ENCODE measurements around the gene CFAP20DC. TPM values are rescaled to one million over a fixed set of nuclear protein-coding genes. Genes with fewer than 3 reads are reported as not detected.

The CFAP20DC gene
- total and polyA plus RNA-seq, 10 of the 15 experiments (the other 5 are each of a cell fraction or from before 2014, with no cell fraction given) = 0.53 to 11.6 (median 2.0) TPM

DNA sequence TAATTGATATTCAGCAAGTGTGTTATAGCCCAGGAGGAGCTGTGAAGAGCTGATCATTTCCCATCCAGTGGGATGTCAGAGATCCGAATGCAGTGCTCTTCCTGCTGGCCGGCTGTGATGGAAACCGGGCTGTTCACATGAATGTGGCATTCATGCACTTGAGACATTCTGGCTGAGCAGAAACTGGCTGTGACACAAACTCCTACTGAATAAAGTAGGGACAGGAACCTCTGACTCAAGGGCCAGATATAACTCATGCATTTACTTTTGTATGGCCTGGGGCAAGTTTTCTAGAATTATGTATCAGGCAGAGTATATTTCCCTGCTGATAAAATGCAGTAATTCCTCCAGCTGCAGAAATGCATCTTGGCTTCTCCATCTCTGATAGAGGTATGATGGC lies 299.9 kb downstream of the CFAP20DC start:
- SMC1A ChIA-PET (ENCODE audit: uncharacterized antibody, unreplicated experiment) = interaction anchor here (0.6 kb wide), 1 partner anchor 45 kb away, joined by 3 read pairs; no protein-coding TSS in a partner anchor
- intact Hi-C loops (cut with micrococcal nuclease; ENCODE audit: unreplicated experiment) = no loop called here
- CTCF ChIA-PET = interaction anchor here (0.6 kb wide), 1 partner anchor 1454 kb away, joined by 4 read pairs; no protein-coding TSS in a partner anchor
- H3K27me3 ChIP-seq (replicated peaks in 1 of 2; ENCODE audit: control insufficient read depth in 2 of 2, insufficient read depth in 2 of 2, low read length in 1 of 2) = no peaks in the 10 kb centered on the region
- H3K4me1 ChIP-seq (ENCODE audit: control insufficient read depth, insufficient read depth, low read length) = no peaks in the 10 kb centered on the region
- FAIRE-seq (no peak), DNase-seq (ENCODE audit: low read depth, low spot score) (no peak), ATAC-seq (no peak)
- no peaks in the 10 kb centered on the region for H4K20me1 ChIP-seq (ENCODE audit: control insufficient read depth, insufficient read depth)
- no peaks in the 10 kb centered on the region for H3K79me2 ChIP-seq (ENCODE audit: control insufficient read depth, insufficient read depth, low read length)
- H3K9me3 ChIP-seq (replicated peaks; ENCODE audit: control insufficient read depth, insufficient read depth, low read length) = no peaks in the 10 kb centered on the region
- RAD21 ChIA-PET (ENCODE audit: unreplicated experiment) = no interaction called here
- TF ChIP-seq MEF2B (IDR thresholded peaks at IDR 0.05; ENCODE audit: partially characterized antibody, poor library complexity, severe bottlenecking) (no peak), NRF1 (conservative IDR thresholded peaks at IDR 0.05; ENCODE audit: low read depth, low read length) (no peak), SMARCA5 (IDR thresholded peaks at IDR 0.05) (no peak), CBX5 (IDR thresholded peaks at IDR 0.05; ENCODE audit: low read depth) (no peak), BCL11A (IDR thresholded peaks at IDR 0.05; ENCODE audit: low read depth, low read length) (no peak), RUNX3 (IDR thresholded peaks at IDR 0.05; ENCODE audit: low read length) (no peak), CEBPB (IDR thresholded peaks at IDR 0.05; ENCODE audit: borderline replicate concordance in 1 of 2, low read depth in 2 of 2, low read length in 2 of 2) (no peak), RAD51 (IDR thresholded peaks at IDR 0.05) (no peak)
- TF ChIP-seq, protein P1, sequence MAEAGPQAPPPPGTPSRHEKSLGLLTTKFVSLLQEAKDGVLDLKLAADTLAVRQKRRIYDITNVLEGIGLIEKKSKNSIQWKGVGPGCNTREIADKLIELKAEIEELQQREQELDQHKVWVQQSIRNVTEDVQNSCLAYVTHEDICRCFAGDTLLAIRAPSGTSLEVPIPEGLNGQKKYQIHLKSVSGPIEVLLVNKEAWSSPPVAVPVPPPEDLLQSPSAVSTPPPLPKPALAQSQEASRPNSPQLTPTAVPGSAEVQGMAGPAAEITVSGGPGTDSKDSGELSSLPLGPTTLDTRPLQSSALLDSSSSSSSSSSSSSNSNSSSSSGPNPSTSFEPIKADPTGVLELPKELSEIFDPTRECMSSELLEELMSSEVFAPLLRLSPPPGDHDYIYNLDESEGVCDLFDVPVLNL (IDR thresholded peaks at IDR 0.05; ENCODE audit: low read depth, low read length) = no peak
- no peak overlapping the region for H3K4me3 ChIP-seq
- in situ Hi-C loops (cut with MboI) = no loop called here
- H3K9ac ChIP-seq (ENCODE audit: control insufficient read depth, insufficient read depth, low read length) = no peak overlapping the region
- no peak overlapping the region for H3K27ac ChIP-seq (ENCODE audit: control insufficient read depth, insufficient read depth)
- no peak overlapping the region for H2AFZ ChIP-seq (ENCODE audit: control insufficient read depth, low read depth, low read length)
- BruUV-seq (replicated peaks) = no TSS peak
- 0% methylated on average over 3 of the region's 3 CpGs for WGBS (ENCODE audit: insufficient coverage, insufficient replicate concordance, low lambda C conversion rate, missing lambda C conversion rate)
- no peak overlapping the region for H3K4me2 ChIP-seq (ENCODE audit: control insufficient read depth, insufficient read depth)
- POLR2A ChIA-PET = no interaction called here
- H3K36me3 ChIP-seq (ENCODE audit: control insufficient read depth in 2 of 2, insufficient read depth in 2 of 2, low read length in 1 of 2) = no peaks in the 10 kb centered on the region
